Fibroblast of villous mesenchyme (primary cell): ENCODE measurements around the gene DISP3. TPM values are rescaled to one million over a fixed set of nuclear protein-coding genes. Genes with fewer than 3 reads are reported as not detected.

Experiments used
- DNase-seq: peaks from one replicate; pipeline ENCODE4 v3.0.0-alpha.2; 2010; ENCODE audit warnings: low read depth
- H3K4me3 ChIP-seq: 2 replicates; pipeline ENCODE4 v1.5.1; 2011; ENCODE audit warnings: low read depth, mild to moderate bottlenecking, low read length
- CTCF ChIP-seq: IDR thresholded peaks from 2 replicates; pipeline ENCODE4 v1.5.1; 2012; ENCODE audit warnings: low read depth, mild to moderate bottlenecking, low read length; ENCODE audit not compliant: insufficient read depth
- total RNA-seq: library from RNA; depleted of rRNA; stranded (reverse); fragments of >200 nt; gene quantifications from 2 replicates; pipeline ENCODE4 v1.2.3, GENCODE V29; 2012

DISP3 gene
- total RNA-seq, 1 donor = not detected

GRCh38 chr1:11468878-11469277, 10.1 kb upstream of the DISP3 start:
- H3K4me3 ChIP-seq = no peak overlapping the region
- DNase-seq = no peak
- TF ChIP-seq CTCF = no peak

GRCh38 chr1:11470912-11471311, 8.0 kb upstream of the DISP3 start:
- H3K4me3 ChIP-seq = no peak overlapping the region
- TF ChIP-seq CTCF = no peak
- DNase-seq = no peak

- no peak for TF ChIP-seq CTCF
- H3K4me3 ChIP-seq = no peak overlapping the region
- DNase-seq = no peak
Observed at GRCh38 chr1:11471473-11471872, 7.5 kb upstream of the DISP3 start.

GRCh38 chr1:11472284-11472683, 6.7 kb upstream of the DISP3 start:
- no peak for DNase-seq
- no peak for TF ChIP-seq CTCF
- no peak overlapping the region for H3K4me3 ChIP-seq

- TF ChIP-seq CTCF = no peak
- H3K4me3 ChIP-seq = no peak overlapping the region
- DNase-seq = no peak
Observed at GRCh38 chr1:11472741-11473140, 6.2 kb upstream of the DISP3 start.

- no peak for TF ChIP-seq CTCF
- DNase-seq = peak; percentile 12
- H3K4me3 ChIP-seq = no peak overlapping the region
Observed at GRCh38 chr1:11473491-11474034, 5.4 kb upstream of the DISP3 start.

GRCh38 chr1:11474826-11475225, 4.1 kb upstream of the DISP3 start:
- TF ChIP-seq CTCF = no peak
- no peak for DNase-seq
- H3K4me3 ChIP-seq = no peak overlapping the region
